Activated CD8-positive, alpha-beta T cell treated with anti-CD3 and anti-CD28 coated beads, Interleukin-2, amount 10 ng/mL, durations not matched to agents 7 days and 5 days (primary cell): ENCODE results near the gene RAD51B. TPM values are rescaled to one million over a fixed set of nuclear protein-coding genes. Genes with fewer than 3 reads are reported as not detected.
A peak's percentile ranks its signal among the peaks of the same experiment; 100 is the strongest.
"Not testable (repeated sequence)": the region's sequence is repeated elsewhere in the genome, so short reads cannot be mapped to it uniquely, and the experiment has no call there.

Experiments used
- ATAC-seq: fragments of 150-1000 bp; cut with Tn5 transposase; one replicate; pipeline ENCODE4 v1.10.0; 2021; ENCODE audit warnings: moderate library complexity
- CTCF ChIA-PET: fragments of 350-600 bp; sonication (Branson Sonifier 250); formaldehyde crosslinking; loops from one replicate; lab custom pipeline; 2021; ENCODE audit warnings: antibody characterized with exemption; lab: Charles Lee
- POLR2A ChIA-PET: fragments of 350-600 bp; sonication (Branson Sonifier 250); formaldehyde crosslinking; loops from one replicate; lab custom pipeline; 2021; ENCODE audit warnings: antibody characterized with exemption; lab: Charles Lee
- DNase-seq: peaks from one replicate; pipeline ENCODE4 v3.0.0-alpha.2; 2020
- H3K27ac Mint-ChIP-seq: one replicate; pipeline ENCODE4 v1.8.0; 2021; ENCODE audit warnings: mild to moderate bottlenecking, mixed read lengths
- H3K27me3 Mint-ChIP-seq: one replicate; pipeline ENCODE4 v1.8.0; 2021; ENCODE audit warnings: low read depth, mixed read lengths
- H3K36me3 Mint-ChIP-seq: one replicate; pipeline ENCODE4 v1.8.0; 2021; ENCODE audit warnings: low read depth, mixed read lengths
- H3K4me1 Mint-ChIP-seq: one replicate; pipeline ENCODE4 v1.8.0; 2021; ENCODE audit warnings: low read depth, mixed read lengths
- H3K4me3 Mint-ChIP-seq: one replicate; pipeline ENCODE4 v1.8.0; 2021; ENCODE audit warnings: mild to moderate bottlenecking, mixed read lengths
- H3K9me3 Mint-ChIP-seq: one replicate; pipeline ENCODE4 v1.8.0; 2022; ENCODE audit warnings: mixed read lengths; ENCODE audit not compliant: insufficient read depth
- total RNA-seq, 2 experiments: library from RNA; stranded (reverse); gene quantifications; one replicate each; pipeline ENCODE4 v1.2.3, GENCODE V29; 2021

Gene RAD51B
- total RNA-seq, 2 experiments from 2014 or later = 34.1 to 38.8 TPM

DNA sequence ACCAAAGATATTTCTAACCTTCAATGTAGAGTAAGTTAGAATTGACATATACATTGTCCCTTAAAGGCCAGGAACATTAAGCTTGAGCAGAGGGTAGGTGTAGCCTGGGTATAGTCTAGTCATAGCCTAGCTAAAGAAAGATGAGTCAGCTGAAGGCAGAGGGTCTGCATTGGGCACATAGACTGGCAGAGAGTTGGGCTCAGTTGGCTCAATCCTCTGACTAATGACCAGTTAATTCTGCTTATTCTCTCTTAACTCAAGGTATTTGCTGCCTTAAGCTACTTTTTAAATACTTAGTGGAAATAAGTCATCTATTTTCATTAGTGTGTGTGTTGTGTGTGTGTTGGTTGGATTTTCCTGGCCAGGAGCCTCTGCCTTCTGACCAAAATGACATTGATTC lies 467.1 kb downstream of the RAD51B start:
- DNase-seq = no peak
- Mint-ChIP-seq H3K4me1 (peaks cover 51% of the 10 kb centered on the region), H3K27me3 (no peaks in the 10 kb centered on the region), H3K27ac (peak overlapping the region; percentile 27), H3K4me3 (no peak overlapping the region), H3K36me3 (peaks cover 13% of the 10 kb centered on the region), H3K9me3 (no peaks in the 10 kb centered on the region)
- ATAC-seq = no peak
- POLR2A ChIA-PET = interaction anchor here (1.3 kb wide), 1 partner anchor 507 kb away, joined by 5 read pairs; the partner anchor contains the start of gene ZFP36L1
- CTCF ChIA-PET = interaction anchor here (0.6 to 2.7 kb wide), 9 partner anchors 16 to 538 kb away, joined by 3 to 13 read pairs (median 3); no protein-coding TSS in a partner anchor

DNA sequence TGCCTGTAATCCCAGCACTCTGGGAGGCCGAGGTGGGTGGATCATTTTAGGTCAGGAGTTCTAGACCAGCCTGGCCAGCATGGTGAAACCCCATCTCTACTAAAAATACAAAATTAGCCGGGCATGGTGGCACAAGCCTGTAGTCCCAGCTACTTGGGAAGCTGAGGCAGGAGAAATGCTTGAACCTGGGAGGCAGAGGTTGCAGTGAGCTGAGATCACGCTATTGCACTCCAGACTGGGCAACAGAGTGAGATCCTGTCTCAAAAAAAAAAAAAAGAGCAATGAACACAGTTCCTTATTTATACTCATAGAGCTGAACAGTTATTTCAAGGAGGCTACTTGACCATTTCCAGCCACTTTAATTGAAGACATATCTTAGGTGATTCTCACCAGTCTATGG lies 469.9 kb downstream of the RAD51B start:
- DNase-seq, ATAC-seq: not testable (repeated sequence)

DNA sequence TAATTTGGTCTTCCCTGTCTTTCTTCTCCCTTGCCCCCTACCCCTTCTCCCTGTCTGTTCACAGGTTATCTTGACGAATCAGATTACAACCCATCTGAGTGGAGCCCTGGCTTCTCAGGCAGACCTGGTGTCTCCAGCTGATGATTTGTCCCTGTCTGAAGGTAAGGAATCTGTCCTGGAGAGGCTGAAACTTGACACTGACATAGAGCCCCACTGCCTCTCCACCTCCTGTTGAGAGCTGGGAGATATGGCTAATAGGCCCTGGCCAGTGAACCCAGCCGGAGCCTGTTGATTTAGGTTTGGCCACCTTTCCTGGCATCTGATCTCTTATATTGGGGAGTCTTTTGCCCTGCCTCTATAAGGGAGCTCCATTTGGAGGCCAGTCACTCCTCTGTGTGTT lies 472.2 kb downstream of the RAD51B start:
- ChIA-PET POLR2A (interaction anchor here (0.6 kb wide), 1 partner anchor 458 kb away, joined by 4 read pairs; no protein-coding TSS in a partner anchor), CTCF (interaction anchor here (0.8 to 1.3 kb wide), 3 partner anchors 27 to 552 kb away, joined by 3 to 4 read pairs (median 3); no protein-coding TSS in a partner anchor)
- Mint-ChIP-seq H3K4me3 (no peak overlapping the region), H3K27me3 (no peaks in the 10 kb centered on the region), H3K27ac (no peak overlapping the region), H3K4me1 (peaks cover 22% of the 10 kb centered on the region), H3K36me3 (peaks cover 3% of the 10 kb centered on the region), H3K9me3 (no peaks in the 10 kb centered on the region)
- ATAC-seq (no peak), DNase-seq (no peak)

More for the DNA sequence above, 469.9 kb downstream of the RAD51B start:
- CTCF ChIA-PET = interaction anchor here (0.6 to 1.0 kb wide), 2 partner anchors 112 to 527 kb away, joined by 3 read pairs; no protein-coding TSS in a partner anchor
- POLR2A ChIA-PET, H3K4me3 Mint-ChIP-seq, H3K36me3 Mint-ChIP-seq, H3K27ac Mint-ChIP-seq, H3K9me3 Mint-ChIP-seq, H3K27me3 Mint-ChIP-seq: not testable (repeated sequence)
- H3K4me1 Mint-ChIP-seq = peaks cover 44% of the 10 kb centered on the region

- no peaks in the 10 kb centered on the region for H3K9me3 Mint-ChIP-seq
- peaks cover 3% of the 10 kb centered on the region for H3K36me3 Mint-ChIP-seq
- ChIA-PET CTCF (interaction anchor here (0.7 to 1.3 kb wide), 3 partner anchors 13 to 551 kb away, joined by 3 to 4 read pairs (median 3); no protein-coding TSS in a partner anchor), POLR2A (interaction anchor here (0.6 to 1.3 kb wide), 3 partner anchors 112 to 459 kb away, joined by 3 to 4 read pairs (median 3); no protein-coding TSS in a partner anchor)
- H3K27me3 Mint-ChIP-seq = no peaks in the 10 kb centered on the region
- DNase-seq (no peak), ATAC-seq (no peak)
- no peak overlapping the region for H3K4me3 Mint-ChIP-seq
- H3K27ac Mint-ChIP-seq = peak overlapping the region; percentile 5
- H3K4me1 Mint-ChIP-seq = peaks cover 19% of the 10 kb centered on the region
Observed at GRCh38 chr14:68292441-68293215, 473.0 kb downstream of the RAD51B start.

DNA sequence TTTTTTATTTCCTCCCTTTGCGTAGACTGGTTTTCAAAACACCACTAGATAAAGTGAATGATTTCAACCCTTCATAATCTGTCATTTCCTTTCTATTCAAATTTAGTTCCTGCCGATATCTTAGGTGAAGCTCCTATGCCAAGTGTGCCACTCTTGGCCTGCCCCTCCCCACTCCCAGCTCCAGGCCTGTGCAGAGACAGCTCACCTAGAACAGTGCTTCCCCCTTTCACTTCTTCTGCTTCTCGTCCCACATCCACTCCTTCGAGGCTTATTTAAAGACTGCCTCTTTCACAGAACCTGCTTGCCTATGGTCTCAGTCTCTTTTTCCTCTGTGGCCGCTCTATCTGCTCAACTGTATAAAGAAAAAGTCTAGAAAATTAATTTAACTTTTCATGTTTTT lies 473.8 kb downstream of the RAD51B start:
- Mint-ChIP-seq H3K9me3 (no peaks in the 10 kb centered on the region), H3K4me3 (no peak overlapping the region), H3K27ac (peak overlapping the region; percentile 23), H3K36me3 (peaks cover 11% of the 10 kb centered on the region), H3K27me3 (no peaks in the 10 kb centered on the region), H3K4me1 (peaks cover 26% of the 10 kb centered on the region)
- POLR2A ChIA-PET = interaction anchor here (0.6 to 1.3 kb wide), 2 partner anchors 111 to 458 kb away, joined by 3 read pairs; no protein-coding TSS in a partner anchor
- DNase-seq = no peak
- CTCF ChIA-PET = interaction anchor here (0.7 kb wide), 1 partner anchor 12 kb away, joined by 3 read pairs; no protein-coding TSS in a partner anchor
- ATAC-seq = no peak

DNA sequence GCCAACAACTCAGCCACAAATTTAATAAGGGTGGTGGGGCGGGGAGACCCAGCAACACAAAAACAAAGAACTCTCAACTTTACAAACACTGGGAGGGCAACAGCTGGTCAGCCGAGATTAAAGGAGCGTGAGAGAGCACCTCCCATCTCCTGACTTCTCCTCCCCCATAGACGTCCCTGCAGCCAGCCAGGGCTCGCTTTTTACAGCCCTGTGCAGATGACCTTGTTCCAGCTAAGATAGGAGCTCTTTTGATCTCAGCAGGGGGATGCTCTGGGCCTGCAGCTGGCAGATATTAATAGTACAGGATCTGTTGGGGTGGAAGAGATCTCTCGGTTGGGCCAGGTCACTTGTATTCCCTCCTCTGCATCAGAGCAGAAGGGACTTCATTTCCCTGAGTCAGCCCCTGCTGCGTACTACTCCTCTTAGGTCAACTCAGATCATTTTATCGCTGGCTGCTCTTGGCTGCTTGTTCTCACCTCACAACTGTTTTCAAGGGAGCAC lies 475.8 kb downstream of the RAD51B start:
- DNase-seq = no peak
- Mint-ChIP-seq H3K27me3 (no peaks in the 10 kb centered on the region), H3K4me3 (no peak overlapping the region), H3K36me3 (peaks cover 14% of the 10 kb centered on the region), H3K4me1 (peaks cover 29% of the 10 kb centered on the region), H3K9me3 (no peaks in the 10 kb centered on the region), H3K27ac (no peak overlapping the region)
- POLR2A ChIA-PET = no interaction called here
- CTCF ChIA-PET = interaction anchor here (1.5 kb wide), 1 partner anchor 494 kb away, joined by 4 read pairs; no protein-coding TSS in a partner anchor
- no peak for ATAC-seq

- CTCF ChIA-PET = interaction anchor here (1.5 kb wide), 1 partner anchor 492 kb away, joined by 4 read pairs; no protein-coding TSS in a partner anchor
- DNase-seq = no peak
- Mint-ChIP-seq H3K4me3 (no peak overlapping the region), H3K9me3 (peaks cover 5% of the 10 kb centered on the region), H3K36me3 (peaks cover 20% of the 10 kb centered on the region), H3K4me1 (peaks cover 27% of the 10 kb centered on the region), H3K27me3 (no peaks in the 10 kb centered on the region), H3K27ac (no peak overlapping the region)
- POLR2A ChIA-PET = no interaction called here
- no peak for ATAC-seq
Observed at GRCh38 chr14:68297039-68297438, 477.5 kb downstream of the RAD51B start.

DNA sequence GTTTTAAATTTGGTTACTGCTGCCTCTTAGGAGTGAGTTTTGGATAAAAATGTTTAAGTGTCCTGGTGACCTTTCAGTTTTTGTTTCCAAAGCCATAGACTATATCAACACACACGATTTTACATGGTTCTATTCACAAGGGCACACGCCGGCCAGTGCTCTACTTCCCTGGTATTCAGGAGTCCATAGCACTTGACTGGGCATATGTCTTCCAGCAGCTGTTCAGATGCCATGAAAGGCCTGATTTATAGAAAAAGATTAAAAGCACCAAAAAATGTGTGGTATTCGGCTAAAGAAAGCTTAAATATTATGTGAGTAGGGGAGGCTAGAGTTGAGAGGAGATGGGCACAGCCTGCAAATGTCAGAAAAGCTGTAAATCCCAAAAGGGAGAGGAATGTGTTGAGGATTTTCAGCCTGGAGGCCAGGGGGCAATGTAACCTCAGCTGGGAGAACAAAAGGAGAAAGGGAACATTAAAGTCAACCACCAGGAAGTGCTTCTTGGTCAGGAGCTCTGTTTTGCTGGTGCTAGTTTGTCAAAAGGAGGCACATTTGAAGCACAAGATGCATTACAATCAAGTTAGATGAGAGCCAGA lies 478.4 kb downstream of the RAD51B start:
- peaks cover 17% of the 10 kb centered on the region for H3K4me1 Mint-ChIP-seq
- no peak overlapping the region for H3K4me3 Mint-ChIP-seq
- peaks cover 25% of the 10 kb centered on the region for H3K36me3 Mint-ChIP-seq
- no peak for DNase-seq
- no peak overlapping the region for H3K27ac Mint-ChIP-seq
- H3K9me3 Mint-ChIP-seq = peaks cover 14% of the 10 kb centered on the region
- ATAC-seq = no peak
- CTCF ChIA-PET = interaction anchor here (1.2 kb wide), 1 partner anchor 110 kb away, joined by 3 read pairs; no protein-coding TSS in a partner anchor
- POLR2A ChIA-PET = no interaction called here
- H3K27me3 Mint-ChIP-seq = no peaks in the 10 kb centered on the region

DNA sequence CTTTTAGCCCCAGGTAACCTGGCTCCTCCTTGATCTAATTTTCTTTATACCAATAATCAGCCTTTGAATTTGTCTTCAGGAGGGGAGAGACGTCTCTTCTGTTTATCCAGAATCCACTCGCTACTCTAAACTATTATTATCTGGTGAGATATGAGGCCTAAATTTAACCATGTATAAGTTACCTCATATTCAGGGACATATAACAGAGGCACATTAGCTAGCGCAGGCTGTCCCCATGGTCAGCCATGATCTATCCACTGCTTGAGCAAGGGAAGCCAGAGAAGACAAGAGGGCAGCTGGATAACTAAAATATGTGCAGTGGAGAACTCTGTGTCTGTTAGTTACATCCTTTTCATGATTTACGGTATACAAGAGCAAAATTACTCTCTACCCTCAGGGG lies 481.0 kb downstream of the RAD51B start:
- Mint-ChIP-seq H3K9me3 (peaks cover 14% of the 10 kb centered on the region), H3K27me3 (no peaks in the 10 kb centered on the region), H3K27ac (no peak overlapping the region), H3K4me1 (peaks cover 10% of the 10 kb centered on the region), H3K36me3 (peaks cover 25% of the 10 kb centered on the region), H3K4me3 (no peak overlapping the region)
- DNase-seq (no peak), ATAC-seq (no peak)
- ChIA-PET POLR2A (no interaction called here), CTCF (interaction anchor here (1.0 kb wide), 1 partner anchor 544 kb away, joined by 3 read pairs; no protein-coding TSS in a partner anchor)

- H3K27ac Mint-ChIP-seq = no peak overlapping the region
- H3K4me1 Mint-ChIP-seq = peaks cover 10% of the 10 kb centered on the region
- CTCF ChIA-PET = interaction anchor here (1.0 kb wide), 1 partner anchor 543 kb away, joined by 3 read pairs; no protein-coding TSS in a partner anchor
- H3K36me3 Mint-ChIP-seq = peaks cover 24% of the 10 kb centered on the region
- H3K9me3 Mint-ChIP-seq = peaks cover 14% of the 10 kb centered on the region
- no peak overlapping the region for H3K4me3 Mint-ChIP-seq
- DNase-seq (no peak), ATAC-seq (no peak)
- POLR2A ChIA-PET = no interaction called here
- no peaks in the 10 kb centered on the region for H3K27me3 Mint-ChIP-seq
Observed at GRCh38 chr14:68301219-68301618, 481.6 kb downstream of the RAD51B start.

DNA sequence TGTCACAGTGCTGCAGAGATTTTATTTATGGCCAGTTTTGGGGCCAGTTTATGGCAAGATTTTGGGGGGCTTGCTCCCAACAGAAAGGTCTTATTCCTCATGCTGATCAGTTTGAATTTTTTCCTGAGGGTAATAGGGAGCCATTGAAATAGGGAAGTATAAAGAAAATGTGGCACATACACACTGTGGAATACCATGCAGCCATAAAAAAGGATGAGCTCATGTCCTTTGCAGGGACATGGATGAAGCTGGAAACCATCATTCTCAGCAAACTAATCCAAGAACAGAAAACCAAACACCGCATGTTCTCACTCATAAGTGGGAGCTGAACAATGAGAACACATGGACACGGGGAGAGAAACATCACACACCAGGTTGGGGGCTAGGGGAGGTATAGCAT lies 483.4 kb downstream of the RAD51B start:
- CTCF ChIA-PET, H3K4me3 Mint-ChIP-seq, H3K27me3 Mint-ChIP-seq, H3K4me1 Mint-ChIP-seq, H3K27ac Mint-ChIP-seq, DNase-seq, POLR2A ChIA-PET, ATAC-seq: not testable (repeated sequence)
- Mint-ChIP-seq H3K9me3 (peaks cover 14% of the 10 kb centered on the region), H3K36me3 (peaks cover 20% of the 10 kb centered on the region)
